DMS53 treated with DMSO at 0.1 percent for 48 hours (cell line): ENCODE results near the gene RAP1GDS1.
"Not testable (repeated sequence)": the region's sequence is repeated elsewhere in the genome, so short reads cannot be mapped to it uniquely, and the experiment has no call there.

ENCODE experiments used
- DNase-seq: peaks from one replicate; lab custom pipeline; 2025; ENCODE audit not compliant: unreplicated experiment; lab: John Stamatoyannopoulos, UW

RAP1GDS1 gene

GRCh38 chr4:98343626-98344025 is 82.4 kb downstream of the RAP1GDS1 start:
- no peak for DNase-seq

GRCh38 chr4:98345838-98346237 is 84.7 kb downstream of the RAP1GDS1 start:
- DNase-seq, result no peak

DNA sequence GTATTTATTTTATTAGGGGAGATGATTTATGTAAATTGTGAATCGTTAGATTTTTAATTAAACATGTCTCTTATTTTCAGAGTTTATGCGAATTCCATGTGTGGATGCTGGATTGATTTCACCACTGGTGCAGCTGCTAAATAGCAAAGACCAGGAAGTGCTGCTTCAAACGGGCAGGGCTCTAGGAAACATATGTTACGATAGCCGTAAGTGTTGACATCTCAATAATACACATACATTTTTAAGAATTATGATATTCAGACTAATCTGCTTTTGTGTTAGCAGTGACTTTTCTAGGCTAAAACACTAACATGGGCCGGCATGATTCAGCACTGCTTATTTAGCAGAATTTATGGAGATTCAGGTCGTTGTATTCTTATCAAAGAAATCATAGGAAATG is 91.2 kb downstream of the RAP1GDS1 start:
- no peak for DNase-seq

- DNase-seq, result no peak
Measured at GRCh38 chr4:98352940-98353339, 91.8 kb downstream of the RAP1GDS1 start.

GRCh38 chr4:98358630-98359248 is 97.6 kb downstream of the RAP1GDS1 start:
- DNase-seq, result no peak

- DNase-seq, result no peak
Measured at GRCh38 chr4:98359646-98360045, 98.5 kb downstream of the RAP1GDS1 start.

GRCh38 chr4:98363431-98363830 is 102.2 kb downstream of the RAP1GDS1 start:
- no peak for DNase-seq

DNA sequence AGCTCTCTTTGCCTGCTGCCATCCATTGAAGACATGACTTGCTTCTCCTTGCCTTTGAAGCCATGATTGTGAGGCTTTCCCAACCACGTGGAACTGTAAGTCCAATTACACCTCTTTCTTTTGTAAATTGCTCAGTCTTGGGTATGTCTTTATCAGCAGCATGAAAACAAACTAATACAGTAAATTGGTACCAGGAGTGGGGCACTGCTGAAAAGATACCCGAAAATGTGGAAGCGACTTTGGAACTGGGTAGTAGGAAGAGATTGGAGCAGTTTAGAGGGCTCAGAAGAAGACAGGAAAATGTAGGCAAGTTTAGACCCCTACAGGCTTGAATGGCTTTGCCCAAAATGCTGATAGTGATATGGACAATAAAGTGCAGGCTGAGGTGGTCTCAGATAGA is 105.1 kb downstream of the RAP1GDS1 start:
- not testable (repeated sequence) for DNase-seq

DNA sequence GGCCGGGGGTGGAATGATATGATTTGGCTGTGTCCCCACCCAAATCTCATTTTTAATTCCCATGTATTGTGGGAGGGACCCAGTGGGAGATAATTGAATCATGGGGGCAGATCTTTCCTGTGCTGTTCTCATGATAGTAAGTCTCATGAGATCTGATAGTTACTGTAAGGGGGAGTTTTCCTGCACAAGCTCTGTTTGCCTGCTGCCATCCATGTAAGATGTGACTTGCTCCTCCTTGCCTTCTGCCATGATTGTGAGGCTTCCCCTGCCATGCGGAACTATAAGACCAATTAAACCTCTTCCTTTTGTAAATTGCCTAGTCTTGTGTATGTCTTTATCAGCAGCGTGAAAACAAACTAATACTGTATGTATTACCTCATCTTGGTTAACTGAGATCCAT is 106.8 kb downstream of the RAP1GDS1 start:
- DNase-seq, result not testable (repeated sequence)

DNA sequence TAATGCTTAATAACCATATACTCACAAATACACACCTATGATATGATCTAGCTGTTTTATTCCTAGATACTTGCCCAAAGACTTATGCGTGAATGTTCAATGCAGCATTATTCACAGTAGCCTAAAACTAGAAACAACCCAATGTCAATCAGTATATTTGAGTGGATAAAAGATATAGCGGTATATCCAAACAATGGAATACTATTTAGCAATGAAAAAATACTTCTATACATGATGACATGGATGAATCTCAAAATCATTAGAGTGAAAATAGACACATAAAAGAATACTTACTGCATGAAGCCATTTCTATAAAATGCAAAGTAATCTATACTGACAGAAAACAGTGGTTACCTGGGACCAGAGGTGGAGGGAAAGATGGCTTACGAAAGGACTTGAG is 108.1 kb downstream of the RAP1GDS1 start:
- no peak for DNase-seq

DNA sequence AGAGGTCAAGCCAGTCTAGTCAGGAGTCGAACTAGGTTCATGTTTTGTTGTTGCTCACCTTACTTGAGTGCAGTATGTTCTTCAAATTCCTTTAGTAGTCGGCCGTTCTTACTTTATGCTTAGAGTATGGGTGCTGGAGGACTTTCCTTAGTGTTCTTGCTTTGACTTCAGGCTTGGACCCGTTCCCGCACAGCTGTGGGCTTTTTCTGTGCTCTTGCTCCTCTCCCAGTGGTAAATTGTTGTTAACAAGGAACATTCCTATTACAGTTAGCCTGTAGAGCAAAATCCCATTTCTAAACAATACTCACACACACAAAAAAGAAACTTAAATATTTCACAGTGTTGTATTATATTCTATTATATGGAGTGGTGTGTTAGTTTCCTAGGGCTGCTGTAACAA is 113.5 kb downstream of the RAP1GDS1 start:
- no peak for DNase-seq

GRCh38 chr4:98377559-98377958 is 116.4 kb downstream of the RAP1GDS1 start:
- no peak for DNase-seq

DNA sequence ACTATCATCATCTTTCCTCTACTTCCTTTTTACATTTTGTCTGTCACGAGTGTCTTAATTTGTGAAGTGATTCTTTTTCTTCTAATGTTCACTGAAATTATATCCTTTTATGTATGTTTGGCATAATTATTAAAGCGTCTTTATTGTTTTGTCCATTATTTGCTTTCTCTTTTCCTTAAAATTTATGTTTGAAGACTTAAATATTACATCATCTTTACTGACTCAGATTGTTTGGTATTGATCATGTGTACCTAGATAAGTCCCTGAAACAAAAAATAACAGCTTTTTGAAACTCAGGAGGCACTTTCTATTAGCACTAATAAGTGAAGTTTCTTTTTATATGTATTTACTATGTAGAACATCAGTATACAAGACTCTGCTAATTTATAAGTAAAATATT is 120.1 kb downstream of the RAP1GDS1 start:
- no peak for DNase-seq

DNA sequence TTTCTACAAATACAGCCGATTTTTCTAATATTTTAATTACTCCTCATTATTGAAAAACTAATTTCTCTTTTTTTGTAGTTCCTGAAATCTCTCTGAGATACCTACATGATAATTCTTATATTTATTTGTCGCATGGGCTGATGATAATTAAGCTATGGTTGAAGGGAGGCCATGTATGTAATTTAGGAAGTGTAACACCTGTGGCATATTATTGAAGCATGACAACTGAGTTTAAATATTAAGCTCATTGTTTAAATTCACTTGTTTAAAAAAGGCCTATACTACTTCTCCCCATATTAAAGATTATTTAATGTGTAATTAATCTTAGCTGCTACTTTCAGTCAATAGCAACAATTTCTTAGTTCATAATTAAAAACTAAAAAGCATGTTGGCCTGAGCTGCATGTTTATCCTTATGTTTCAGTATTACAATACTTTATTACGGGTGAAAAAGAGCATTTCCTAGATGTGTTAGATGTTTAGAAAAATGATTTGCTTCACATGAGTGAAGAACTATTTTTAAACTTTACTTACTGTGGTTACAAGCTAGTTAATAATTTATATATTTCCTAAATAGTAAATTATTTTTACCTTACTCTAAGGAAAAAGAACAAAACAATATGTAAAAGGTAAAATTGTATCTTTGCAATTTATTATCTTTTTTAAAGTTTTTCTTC is 122.4 kb downstream of the RAP1GDS1 start:
- no peak for DNase-seq

GRCh38 chr4:98385831-98386230 is 124.6 kb downstream of the RAP1GDS1 start:
- no peak for DNase-seq

- DNase-seq, result no peak
Measured at GRCh38 chr4:98387345-98388026, 126.3 kb downstream of the RAP1GDS1 start.

- DNase-seq, result no peak
Measured at GRCh38 chr4:98394134-98394533, 132.9 kb downstream of the RAP1GDS1 start.

DNA sequence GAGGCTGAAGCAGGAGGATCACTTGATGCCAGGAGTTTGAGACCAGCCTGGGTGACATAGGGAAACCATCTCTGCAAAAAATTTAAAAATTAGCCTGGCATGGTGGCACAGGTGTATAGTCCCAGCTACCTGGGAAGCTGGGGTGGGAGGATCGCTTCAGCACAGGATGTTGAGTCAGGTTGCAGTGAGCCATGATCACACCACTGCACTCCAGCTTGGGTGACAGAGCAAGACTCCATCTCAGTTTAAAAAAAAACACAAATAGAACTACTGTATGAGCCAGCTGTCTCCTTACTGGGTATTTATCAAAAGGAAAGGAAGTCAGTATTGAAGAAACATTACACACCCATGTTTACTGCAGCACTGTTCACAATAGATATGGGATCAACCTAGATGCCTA is 138.7 kb downstream of the RAP1GDS1 start:
- no peak for DNase-seq

- DNase-seq, result no peak
Measured at GRCh38 chr4:98406819-98407218, 145.6 kb downstream of the RAP1GDS1 start.

DNA sequence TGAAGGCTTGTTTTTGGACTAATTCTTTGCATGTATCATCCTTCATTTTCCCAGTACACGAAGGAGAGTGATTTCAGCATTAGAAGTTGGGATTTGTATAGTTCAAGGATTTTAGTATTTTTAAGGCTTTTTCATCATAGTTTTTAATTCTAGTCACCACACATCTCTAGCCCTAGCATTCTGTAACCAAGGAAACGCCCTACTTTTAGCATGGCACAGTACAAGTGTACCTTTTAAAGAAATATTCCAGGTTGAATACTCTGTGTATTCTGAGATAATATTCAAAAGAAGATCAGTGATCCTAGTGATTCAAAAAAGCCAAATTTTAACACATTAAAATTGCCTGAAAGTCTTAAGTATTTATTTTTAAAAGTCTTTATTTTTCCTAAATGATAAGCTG is 150.5 kb downstream of the RAP1GDS1 start:
- no peak for DNase-seq

DNA sequence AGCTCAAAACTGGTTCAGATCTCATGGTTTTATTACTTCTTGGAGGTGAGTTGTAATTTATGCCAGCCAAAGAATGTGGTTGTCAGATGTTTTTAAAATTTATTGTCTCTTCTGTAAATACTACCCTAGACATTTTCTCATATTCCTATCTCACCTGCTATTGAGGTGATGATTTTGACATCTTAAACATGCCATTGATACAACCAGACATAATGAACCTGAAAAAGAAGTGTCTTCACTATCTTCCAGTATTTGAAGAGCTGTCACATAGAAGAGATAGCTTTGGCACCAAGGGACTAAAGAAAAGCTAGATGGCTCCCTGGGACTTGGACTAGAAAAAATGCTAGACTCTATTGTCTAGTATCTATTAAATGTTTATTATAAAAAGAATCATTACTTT is 155.7 kb downstream of the RAP1GDS1 start:
- no peak for DNase-seq

DNA sequence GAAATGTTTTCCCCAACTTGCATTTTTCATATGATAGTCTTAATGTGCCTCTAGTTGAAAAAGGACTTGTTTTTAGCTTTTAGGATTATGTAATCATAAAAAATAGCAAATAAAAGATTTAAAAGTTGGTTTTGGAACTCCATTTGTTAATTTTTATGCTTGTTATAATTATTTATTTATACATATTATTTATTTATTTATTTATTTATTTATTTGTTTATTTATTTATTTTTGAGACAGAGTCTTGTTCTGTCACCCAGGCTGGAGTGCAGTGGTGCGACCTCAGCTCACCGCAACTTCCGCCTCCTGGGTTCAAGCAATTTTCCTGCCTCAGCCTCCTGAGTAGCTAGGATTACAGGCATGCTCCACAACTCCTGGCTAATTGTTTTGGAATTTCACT is 159.0 kb downstream of the RAP1GDS1 start:
- not testable (repeated sequence) for DNase-seq
